Neural cell (in vitro differentiated cells): ENCODE results near the gene WFDC5. TPM values are rescaled to one million over a fixed set of nuclear protein-coding genes. Genes with fewer than 3 reads are reported as not detected.

ENCODE experiments used
- H2AFZ ChIP-seq: fragments of 200-600, 300-800 bp; sonication (generic), shearing (Covaris generic); 2 replicates; pipeline ENCODE4 v1.6.0; 2014; ENCODE audit warnings: low read depth, mild to moderate bottlenecking, antibody characterized with exemption, low read length, moderate library complexity
- H3F3A ChIP-seq: fragments of 200-600 bp; shearing (Covaris generic); 2 replicates; pipeline ENCODE4 v1.6.1; 2016; ENCODE audit warnings: mild to moderate bottlenecking, moderate library complexity, mixed read lengths, antibody characterized with exemption, low read length; ENCODE audit not compliant: insufficient read depth, poor library complexity, severe bottlenecking
- H3K27ac ChIP-seq: fragments of 200-600, 300-800 bp; sonication (generic), shearing (Covaris generic); 2 replicates; pipeline ENCODE4 v1.5.1; 2014; ENCODE audit warnings: mild to moderate bottlenecking, low read length, moderate library complexity
- H3K27me3 ChIP-seq: fragments of 300-800, 200-600 bp; sonication (generic), shearing (Covaris generic); 2 replicates; pipeline ENCODE4 v1.6.0; 2014; ENCODE audit warnings: mild to moderate bottlenecking, low read depth, low read length, moderate library complexity; ENCODE audit not compliant: insufficient read depth
- H3K36me3 ChIP-seq: fragments of 300-800, 200-600 bp; sonication (generic), shearing (Covaris generic); 2 replicates; pipeline ENCODE4 v1.5.1; 2014; ENCODE audit warnings: mild to moderate bottlenecking, antibody characterized with exemption, low read length, moderate library complexity; ENCODE audit not compliant: insufficient read depth
- H3K4me2 ChIP-seq: fragments of 300-800, 200-600 bp; sonication (generic), shearing (Covaris generic); 2 replicates; pipeline ENCODE4 v1.6.0; 2014; ENCODE audit warnings: mild to moderate bottlenecking, low read length
- H3K4me3 ChIP-seq: fragments of 300-800, 200-600 bp; sonication (generic), shearing (Covaris generic); 2 replicates; pipeline ENCODE4 v1.5.1; 2014; ENCODE audit warnings: mild to moderate bottlenecking, low read length, moderate library complexity
- H3K79me2 ChIP-seq: fragments of 200-600 bp; shearing (Covaris generic); replicated peaks from 2 replicates; pipeline ENCODE4 v1.6.0; 2014; ENCODE audit warnings: mild to moderate bottlenecking, low read length, moderate library complexity; ENCODE audit not compliant: insufficient read depth
- H3K9ac ChIP-seq: fragments of 300-800, 200-600 bp; sonication (generic), shearing (Covaris generic); 2 replicates; pipeline ENCODE4 v1.6.1; 2016; ENCODE audit warnings: mild to moderate bottlenecking, low read length, mixed read lengths
- H3K9me2 ChIP-seq: fragments of 200-600 bp; shearing (Covaris generic); 2 replicates; pipeline ENCODE4 v1.6.1; 2016; ENCODE audit warnings: mild to moderate bottlenecking, low read length, mixed read lengths; ENCODE audit not compliant: insufficient read depth
- H3K9me3 ChIP-seq: fragments of 200-600, 300-800 bp; sonication (generic), shearing (Covaris generic); 2 replicates; pipeline ENCODE4 v1.6.1; 2016; ENCODE audit warnings: mild to moderate bottlenecking, mixed run types, low read length, moderate library complexity, mixed read lengths
- H4K20me1 ChIP-seq: fragments of 200-600 bp; shearing (Covaris generic); 2 replicates; pipeline ENCODE4 v1.6.1; 2016; ENCODE audit warnings: mild to moderate bottlenecking, mixed run types; ENCODE audit not compliant: insufficient read depth
- EP300 ChIP-seq: fragments of 450-650 bp; conservative IDR thresholded peaks from 2 replicates; pipeline ENCODE4 v1.6.1; 2014; ENCODE audit warnings: antibody characterized with exemption, mild to moderate bottlenecking, moderate library complexity; ENCODE audit not compliant: poor library complexity, severe bottlenecking
- EZH2 ChIP-seq: fragments of 200-600, 300-800 bp; shearing (Covaris generic), sonication (generic); IDR thresholded peaks from 2 replicates; pipeline ENCODE4 v1.6.1; 2014; ENCODE audit warnings: antibody characterized with exemption, low read length, borderline replicate concordance, mild to moderate bottlenecking; ENCODE audit not compliant: insufficient read depth, poor library complexity, severe bottlenecking
- MXI1 ChIP-seq: fragments of 450-650 bp; conservative IDR thresholded peaks from 2 replicates; pipeline ENCODE4 v1.6.1; 2014; ENCODE audit warnings: antibody characterized with exemption, mild to moderate bottlenecking; ENCODE audit not compliant: poor library complexity, severe bottlenecking
- POLR2AphosphoS5 ChIP-seq: IDR thresholded peaks from 2 replicates; pipeline ENCODE4 v1.6.1; 2012
- RAD21 ChIP-seq: fragments of 450-650 bp; conservative IDR thresholded peaks from 2 replicates; pipeline ENCODE4 v1.6.1; 2014; ENCODE audit warnings: antibody characterized with exemption, mild to moderate bottlenecking, moderate library complexity
- REST ChIP-seq: IDR thresholded peaks from 2 replicates; pipeline ENCODE4 v1.6.1; 2012; ENCODE audit warnings: borderline replicate concordance
- SMC3 ChIP-seq: fragments of 450-650 bp; conservative IDR thresholded peaks from 2 replicates; pipeline ENCODE4 v1.6.1; 2014; ENCODE audit warnings: antibody characterized with exemption, mild to moderate bottlenecking, moderate library complexity; ENCODE audit not compliant: poor library complexity
- TAF1 ChIP-seq: IDR thresholded peaks from 2 replicates; pipeline ENCODE4 v1.6.1; 2012; ENCODE audit warnings: low read depth
- polyA plus RNA-seq: library from polyadenylated mRNA; depleted of rRNA; stranded (reverse); fragments of >200 nt; gene quantifications from 2 replicates; pipeline ENCODE4 v1.2.3, GENCODE V29; 2014
- TF ChIP-seq, protein P1 (sequence below): fragments of 450-650 bp; IDR thresholded peaks from 2 replicates; pipeline ENCODE4 v1.5.1; 2014; ENCODE audit warnings: antibody characterized with exemption, mild to moderate bottlenecking, moderate library complexity; ENCODE audit not compliant: poor library complexity, severe bottlenecking

WFDC5 gene
- polyA plus RNA-seq, 1 donor from 2014 or later, result not detected

GRCh38 chr20:45097485-45098102, 17.4 kb downstream of the WFDC5 start:
- Histone ChIP-seq H3K27me3 (peaks cover 29% of the 10 kb centered on the region), H3K4me3 (no peak overlapping the region), H3K79me2 (no peaks in the 10 kb centered on the region), H3K36me3 (no peaks in the 10 kb centered on the region), H3K27ac (no peak overlapping the region), H3F3A (no peaks in the 10 kb centered on the region), H3K9me3 (no peaks in the 10 kb centered on the region), H3K4me2 (no peak overlapping the region), H2AFZ (no peak overlapping the region), H4K20me1 (no peaks in the 10 kb centered on the region), H3K9ac (no peak overlapping the region), H3K9me2 (no peaks in the 10 kb centered on the region)
- no peak for TF ChIP-seq POLR2AphosphoS5
- no peak for TF ChIP-seq SMC3
- no peak for TF ChIP-seq RAD21

GRCh38 chr20:45096781-45097180, 18.2 kb downstream of the WFDC5 start:
- H3K9me3 ChIP-seq, result no peaks in the 10 kb centered on the region
- no peak for TF ChIP-seq RAD21
- no peaks in the 10 kb centered on the region for H3K79me2 ChIP-seq
- no peaks in the 10 kb centered on the region for H3K36me3 ChIP-seq
- no peak overlapping the region for H3K4me2 ChIP-seq
- H3K27me3 ChIP-seq, result peaks cover 29% of the 10 kb centered on the region
- H3F3A ChIP-seq, result no peaks in the 10 kb centered on the region
- H2AFZ ChIP-seq, result no peak overlapping the region
- H3K9ac ChIP-seq, result no peak overlapping the region
- H3K9me2 ChIP-seq, result no peaks in the 10 kb centered on the region
- no peak overlapping the region for H3K4me3 ChIP-seq
- H4K20me1 ChIP-seq, result no peaks in the 10 kb centered on the region
- no peak overlapping the region for H3K27ac ChIP-seq

DNA sequence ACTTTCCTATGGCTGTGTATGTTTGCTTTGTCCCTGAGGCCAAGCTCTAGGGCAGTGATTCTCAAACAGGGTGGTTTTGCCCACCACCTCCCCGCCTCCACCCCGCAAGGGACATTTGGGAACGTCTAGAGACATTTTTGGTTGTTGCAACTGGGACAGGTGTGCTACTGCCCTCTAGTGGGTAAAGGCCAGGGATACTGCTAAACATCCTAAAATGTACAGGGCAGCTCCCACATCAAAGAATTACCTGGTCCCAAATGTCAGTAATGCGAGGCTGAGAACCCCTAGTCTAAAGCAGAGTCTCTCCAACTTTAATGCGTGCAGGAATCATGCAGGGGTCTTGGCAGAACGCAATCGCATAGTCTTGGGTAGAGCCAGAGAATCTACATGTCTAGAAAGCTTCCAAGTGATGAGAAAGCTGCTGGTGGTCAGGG, 19.2 kb downstream of the WFDC5 start:
- H2AFZ ChIP-seq, result no peak overlapping the region
- no peak overlapping the region for H3K4me2 ChIP-seq
- TF ChIP-seq, protein P1, sequence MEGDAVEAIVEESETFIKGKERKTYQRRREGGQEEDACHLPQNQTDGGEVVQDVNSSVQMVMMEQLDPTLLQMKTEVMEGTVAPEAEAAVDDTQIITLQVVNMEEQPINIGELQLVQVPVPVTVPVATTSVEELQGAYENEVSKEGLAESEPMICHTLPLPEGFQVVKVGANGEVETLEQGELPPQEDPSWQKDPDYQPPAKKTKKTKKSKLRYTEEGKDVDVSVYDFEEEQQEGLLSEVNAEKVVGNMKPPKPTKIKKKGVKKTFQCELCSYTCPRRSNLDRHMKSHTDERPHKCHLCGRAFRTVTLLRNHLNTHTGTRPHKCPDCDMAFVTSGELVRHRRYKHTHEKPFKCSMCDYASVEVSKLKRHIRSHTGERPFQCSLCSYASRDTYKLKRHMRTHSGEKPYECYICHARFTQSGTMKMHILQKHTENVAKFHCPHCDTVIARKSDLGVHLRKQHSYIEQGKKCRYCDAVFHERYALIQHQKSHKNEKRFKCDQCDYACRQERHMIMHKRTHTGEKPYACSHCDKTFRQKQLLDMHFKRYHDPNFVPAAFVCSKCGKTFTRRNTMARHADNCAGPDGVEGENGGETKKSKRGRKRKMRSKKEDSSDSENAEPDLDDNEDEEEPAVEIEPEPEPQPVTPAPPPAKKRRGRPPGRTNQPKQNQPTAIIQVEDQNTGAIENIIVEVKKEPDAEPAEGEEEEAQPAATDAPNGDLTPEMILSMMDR, result no peak
- no peak for TF ChIP-seq MXI1
- TF ChIP-seq EP300, result no peak
- no peak for TF ChIP-seq EZH2
- no peak for TF ChIP-seq POLR2AphosphoS5
- TF ChIP-seq TAF1, result no peak
- TF ChIP-seq SMC3, result no peak
- TF ChIP-seq REST, result no peak
- no peak for TF ChIP-seq RAD21
- no peaks in the 10 kb centered on the region for H3K36me3 ChIP-seq
- H3F3A ChIP-seq, result no peaks in the 10 kb centered on the region
- no peaks in the 10 kb centered on the region for H3K9me3 ChIP-seq
- peaks cover 23% of the 10 kb centered on the region for H3K27me3 ChIP-seq
- H3K27ac ChIP-seq, result no peak overlapping the region
- H3K9me2 ChIP-seq, result no peaks in the 10 kb centered on the region
- H3K4me3 ChIP-seq, result no peak overlapping the region
- no peak overlapping the region for H3K9ac ChIP-seq
- H3K79me2 ChIP-seq, result no peaks in the 10 kb centered on the region
- no peaks in the 10 kb centered on the region for H4K20me1 ChIP-seq
